Measurements from ENCODE around the gene NELFB. TPM values are rescaled to one million over a fixed set of nuclear protein-coding genes. Genes with fewer than 3 reads are reported as not detected.

Gene NELFB
- total and polyA plus RNA-seq, 2 of the 4 experiments (the other 2 are of a cell fraction), result 36.9 to 66.0 TPM

GRCh38 chr9:137298401-137299202 is 43.5 kb downstream of the NELFB start:
- H3K27me3 ChIP-seq (ENCODE audit: control insufficient read depth, insufficient read depth, low read length), result peaks cover 33% of the 10 kb centered on the region
- no peaks in the 10 kb centered on the region for H3K79me1 ChIP-seq (ENCODE audit: low read depth in 1 of 2, low read length in 2 of 2)
- no peak overlapping the region for H3K18ac ChIP-seq (ENCODE audit: low read depth, low read length)
- no peak overlapping the region for H2AFZ ChIP-seq (replicated peaks; ENCODE audit: low read length, poor library complexity)
- intact Hi-C loops (cut with micrococcal nuclease), result no loop called here
- H3K27ac ChIP-seq (ENCODE audit: insufficient read depth, low read length), result no peak overlapping the region
- CTCF ChIA-PET, result no interaction called here
- WGBS, 2 experiments (ENCODE audit: extremely low coverage in 2 of 2, insufficient read length in 1 of 2), result 61% methylated on average over 20 of the region's 24 CpGs; no CpG with 5 or more reads in 1 of the 2 experiments
- H2BK20ac ChIP-seq (ENCODE audit: low read depth, low read length), result no peak overlapping the region
- no peak overlapping the region for H4K91ac ChIP-seq (ENCODE audit: insufficient read depth, low read depth, low read length)
- no peak overlapping the region for H2BK120ac ChIP-seq (ENCODE audit: low read depth, low read length)
- no peak overlapping the region for H3K4me3 ChIP-seq (ENCODE audit: insufficient read depth, low read depth, low read length)
- peaks cover 5% of the 10 kb centered on the region; the same call in 1 of the 2 replicates for H3K9me3 ChIP-seq (ENCODE audit: control insufficient read depth, insufficient read depth, low read length)
- H3K14ac ChIP-seq (replicated peaks; ENCODE audit: low read depth, low read length), result no peak overlapping the region
- no peak overlapping the region for H4K8ac ChIP-seq (ENCODE audit: low read depth in 2 of 2, low read length in 2 of 2)
- dilution Hi-C loops (cut with HindIII; ENCODE audit: low sequenced_read_pairs, unreplicated experiment), result no loop called here
- in situ Hi-C loops (cut with MboI; ENCODE audit: low sequenced_read_pairs), result no loop called here
- no peak overlapping the region for H3K4me2 ChIP-seq (ENCODE audit: low read depth, low read length)
- H4K5ac ChIP-seq (ENCODE audit: low read depth, low read length), result no peak overlapping the region
- H3K4me1 ChIP-seq (ENCODE audit: control insufficient read depth, insufficient read depth, low read length), result peaks cover 3% of the 10 kb centered on the region
- no peak overlapping the region for H3K23ac ChIP-seq (ENCODE audit: low read depth, low read length)
- TF ChIP-seq USF2 (IDR thresholded peaks at IDR 0.05; ENCODE audit: low read depth, low read length) (no peak), SMC3 (IDR thresholded peaks at IDR 0.05; ENCODE audit: low read depth, low read length) (no peak), RCOR1 (IDR thresholded peaks at IDR 0.05; ENCODE audit: insufficient replicate concordance, low read length) (no peak), CHD1 (IDR thresholded peaks at IDR 0.05; ENCODE audit: low read depth, low read length) (no peak), RAD21 (IDR thresholded peaks at IDR 0.05; ENCODE audit: low read length) (no peak), BHLHE40 (IDR thresholded peaks at IDR 0.05; ENCODE audit: low read depth, low read length) (no peak), NFE2L2 (IDR thresholded peaks at IDR 0.05; ENCODE audit: low read depth, low read length) (no peak), POLR2A (IDR thresholded peaks at IDR 0.05; ENCODE audit: low read depth, low read length) (no peak), MXI1 (IDR thresholded peaks at IDR 0.05; ENCODE audit: borderline replicate concordance, low read depth, low read length) (no peak), MAFK (IDR thresholded peaks at IDR 0.05; ENCODE audit: low read depth, low read length) (no peak), ELK1 (IDR thresholded peaks at IDR 0.05; ENCODE audit: borderline replicate concordance, low read depth, low read length) (no peak), CEBPB (IDR thresholded peaks at IDR 0.05; ENCODE audit: low read depth, low read length) (no peak), FOS (IDR thresholded peaks at IDR 0.05; ENCODE audit: low read depth, low read length) (no peak), MAZ (IDR thresholded peaks at IDR 0.05; ENCODE audit: borderline replicate concordance, low read depth, low read length) (no peak)
- H2BK15ac ChIP-seq (ENCODE audit: low read depth, low read length), result no peak overlapping the region
- H2AK5ac ChIP-seq (ENCODE audit: low read depth, low read length), result no peak overlapping the region
- no peak overlapping the region for H2AK9ac ChIP-seq (replicated peaks; ENCODE audit: low read depth, low read length, poor library complexity)
- no peaks in the 10 kb centered on the region for H3K36me3 ChIP-seq (ENCODE audit: control insufficient read depth, insufficient read depth, low read length)
- no peak overlapping the region for H3K9ac ChIP-seq (ENCODE audit: low read depth, low read length)
- no peak overlapping the region for H2BK5ac ChIP-seq (ENCODE audit: low read depth, low read length, poor library complexity, severe bottlenecking)
- ATAC-seq (ENCODE audit: low read depth), result no peak
- no peak overlapping the region for H3K56ac ChIP-seq (ENCODE audit: extremely low read depth, insufficient read depth, low read length)
- no peak overlapping the region for H3K4ac ChIP-seq (ENCODE audit: low read depth, low read length)
- POLR2A ChIA-PET (ENCODE audit: unreplicated experiment), result no interaction called here
- BruUV-seq (replicated peaks), result no TSS peak
- no peak for DNase-seq
- H3K9me1 ChIP-seq (ENCODE audit: insufficient read depth, low read length), result no peaks in the 10 kb centered on the region
- peaks cover 4% of the 10 kb centered on the region; the same call in 1 of the 2 replicates for H4K20me1 ChIP-seq (ENCODE audit: insufficient read depth, low read length)

Measured in IMR-90 (cell line).